HepG2 (cell line): ENCODE results near the gene STAB2. TPM values are rescaled to one million over a fixed set of nuclear protein-coding genes. Genes with fewer than 3 reads are reported as not detected.

Experiments used
- ATAC-seq: fragments of 200-7000 bp; cut with Tn5 transposase; 3 replicates; pipeline ENCODE4 v1.9.1; 2020; ENCODE audit warnings: mild to moderate bottlenecking, moderate library complexity
- BruUV-seq: library from RNA; stranded (reverse); fragments of 400-500 nt; replicated peaks from 2 replicates; lab custom pipeline; 2021; lab: Mats Ljungman, UMichigan
- CTCF ChIA-PET: fragments of 300-600 bp; formaldehyde crosslinking; extraction: SDS; loops from one replicate; lab custom pipeline; 2021; ENCODE audit warnings: low total read pairs, inconsistent platforms, low intra/inter-chr PET ratio; lab: Yijun Ruan, JAX
- POLR2A ChIA-PET: fragments of 350-600 bp; sonication (Branson Sonifier 250); formaldehyde crosslinking; loops from one replicate; lab custom pipeline; 2020; ENCODE audit warnings: antibody characterized with exemption, inconsistent platforms; lab: Yijun Ruan, JAX
- DNase-seq: peaks from one replicate; pipeline ENCODE4 v3.0.0-alpha.2; 2015; ENCODE audit warnings: low spot score
- FAIRE-seq: peaks from 3 replicates; lab custom pipeline; 2011; peaks lifted over from hg19 to GRCh38; lab: Jason Lieb, UNC
- H2AFZ ChIP-seq: one replicate; pipeline ENCODE4 v1.6.1; 2011; ENCODE audit warnings: low read length, inconsistent platforms
- H3K27ac ChIP-seq: fragments of 300-600 bp; 3 replicates; pipeline ENCODE4 v1.8.0; 2011; ENCODE audit warnings: mixed run types, mild to moderate bottlenecking, mixed read lengths, low read length, inconsistent platforms; ENCODE audit not compliant: insufficient read depth; ENCODE audit errors: extremely low read length
- H3K27me3 ChIP-seq, 2 experiments: fragments of 200-600 bp in 1 of 2; 2 replicates in 1 of 2; 3 replicates in 1 of 2; pipeline versions ENCODE4 v1.6.0 to v1.8.0; 2011; ENCODE audit warnings: low read length in 2 of 2, mild to moderate bottlenecking in 2 of 2, moderate library complexity in 2 of 2, inconsistent platforms in 1 of 2; ENCODE audit not compliant: insufficient read depth in 2 of 2, control insufficient read depth in 1 of 2
- H3K36me3 ChIP-seq, 2 experiments: fragments of 200-600 bp in 1 of 2; replicated peaks in 1 of 2; 2 replicates in 1 of 2; 3 replicates in 1 of 2; pipeline versions ENCODE4 v1.5.1 to v1.8.0; 2011; ENCODE audit warnings: low read length in 2 of 2, inconsistent platforms in 1 of 2; ENCODE audit not compliant: insufficient read depth in 2 of 2, control insufficient read depth in 1 of 2
- H3K4me1 ChIP-seq: 2 replicates; pipeline ENCODE4 v1.5.1; 2012; ENCODE audit warnings: low read length, inconsistent platforms; ENCODE audit not compliant: insufficient read depth
- H3K4me2 ChIP-seq: 2 replicates; pipeline ENCODE4 v1.6.0; 2011; ENCODE audit warnings: low read depth, low read length, inconsistent platforms
- H3K4me3 ChIP-seq, 3 experiments: fragments of 200-600 bp in 1 of 3; sonication (generic), shearing (Covaris generic) in 1 of 3; replicated peaks in 1 of 3; 2 replicates each; pipeline ENCODE4 v1.5.1; 2011 to 2016; ENCODE audit warnings: low read length in 3 of 3, inconsistent platforms in 2 of 3, low read depth in 2 of 3, mild to moderate bottlenecking in 2 of 3, control low read depth in 1 of 3, mixed read lengths in 1 of 3; ENCODE audit not compliant: insufficient read depth in 1 of 3
- H3K79me2 ChIP-seq: one replicate; pipeline ENCODE4 v1.6.1; 2011; ENCODE audit warnings: low read length, inconsistent platforms; ENCODE audit not compliant: insufficient read depth
- H3K9ac ChIP-seq: 2 replicates; pipeline ENCODE4 v1.6.0; 2011; ENCODE audit warnings: mild to moderate bottlenecking, low read depth, low read length, inconsistent platforms; ENCODE audit not compliant: insufficient read depth
- H3K9me3 ChIP-seq: 2 replicates; pipeline ENCODE4 v1.5.1; 2012; ENCODE audit warnings: mild to moderate bottlenecking, low read length
- H4K20me1 ChIP-seq: 2 replicates; pipeline ENCODE4 v1.6.0; 2011; ENCODE audit warnings: inconsistent platforms, mild to moderate bottlenecking, low read length, moderate library complexity; ENCODE audit not compliant: insufficient read depth
- ATF7 ChIP-seq, 2 experiments: fragments of 450-650 bp in 1 of 2; sonication (generic) in 1 of 2; formaldehyde crosslinking in 1 of 2; IDR thresholded peaks; 2 replicates each; pipeline versions ENCODE4 v1.4.0 to v1.6.1; 2016 to 2020; ENCODE audit warnings: antibody characterized with exemption in 1 of 2, mild to moderate bottlenecking in 1 of 2, missing genetic modification reagents in 1 of 2
- SNAI1 ChIP-seq: sonication (generic); formaldehyde crosslinking; IDR thresholded peaks from 2 replicates; pipeline ENCODE4 v1.5.0; 2020; ENCODE audit warnings: mild to moderate bottlenecking, missing genetic modification reagents, borderline replicate concordance
- ZNF556 ChIP-seq: sonication (generic); formaldehyde crosslinking; IDR thresholded peaks from 2 replicates; pipeline ENCODE4 v1.4.0; 2020; ENCODE audit warnings: mild to moderate bottlenecking, missing genetic modification reagents, borderline replicate concordance
- ZNF75D ChIP-seq: sonication (generic); formaldehyde crosslinking; IDR thresholded peaks from 2 replicates; pipeline ENCODE4 v1.8.1; 2023; ENCODE audit warnings: missing genetic modification reagents, mild to moderate bottlenecking, borderline replicate concordance
- WGBS: methylation state at CpG from one replicate; pipeline ENCODE4 v1.1.6; 2017; ENCODE audit warnings: low lambda C conversion rate; 5-methylcytosine and 5-hydroxymethylcytosine counted together
- in situ Hi-C: cut with HindIII; loops from 2 replicates; pipeline ENCODE4 v1.10.0; 2017; ENCODE audit warnings: low pct_unique_long_range_greater_than_20kb; ENCODE audit not compliant: extremely low pct_ligation_motif_present
- intact Hi-C: fragments of 100-400 bp; cut with micrococcal nuclease; formaldehyde crosslinking; loops from one replicate; pipeline ENCODE4 v1.10.0; 2022; ENCODE audit not compliant: unreplicated experiment
- polyA plus RNA-seq, 8 experiments: library from polyadenylated mRNA; depleted of rRNA in 3 of 8; stranded (reverse) in 7 of 8; unstranded in 1 of 8; fragments of >200 nt; fragmentation: Illumina TruSeq in 4 of 8; extraction: Trizol in 4 of 8; gene quantifications; 2 replicates each; pipeline versions ENCODE4 v1.2.1 to v1.2.3, GENCODE V29; 2011 to 2016; ENCODE audit warnings: low read depth in 4 of 8, missing spikeins in 1 of 8, mixed read lengths in 1 of 8; ENCODE audit not compliant: insufficient read depth in 1 of 8
- total RNA-seq, 5 experiments: library from RNA; depleted of rRNA; stranded (reverse); fragments of >200 nt; fragmentation: Illumina TruSeq; extraction: Trizol; gene quantifications; 2 replicates each; pipeline ENCODE4 v1.2.3, GENCODE V29; 2016; ENCODE audit warnings: low read depth in 1 of 5
- TF ChIP-seq, protein P1 (sequence below): sonication (generic); formaldehyde crosslinking; IDR thresholded peaks from 2 replicates; pipeline ENCODE4 v1.4.0; 2020; ENCODE audit warnings: mild to moderate bottlenecking, missing genetic modification reagents
- TF ChIP-seq, protein P2 (sequence below): sonication (generic); formaldehyde crosslinking; conservative IDR thresholded peaks from 2 replicates; pipeline ENCODE4 v1.8.0; 2022; ENCODE audit warnings: missing genetic modification reagents
- TF ChIP-seq, protein P3 (sequence below): IDR thresholded peaks from 2 replicates; pipeline ENCODE4 v1.6.1; 2016; ENCODE audit warnings: missing compliant biosample characterization, missing genetic modification reagents, borderline replicate concordance
- TF ChIP-seq, protein P4 (sequence below): sonication (generic); formaldehyde crosslinking; IDR thresholded peaks from 2 replicates; pipeline ENCODE4 v1.5.0; 2020; ENCODE audit warnings: missing genetic modification reagents
- TF ChIP-seq, protein P5 (sequence below): sonication (generic); formaldehyde crosslinking; IDR thresholded peaks from 2 replicates; pipeline ENCODE4 v1.4.0; 2020; ENCODE audit warnings: missing genetic modification reagents, borderline replicate concordance

STAB2 gene
- total and polyA plus RNA-seq, 2 of the 13 experiments (the other 11 are each of a cell fraction or from before 2014, with no cell fraction given) = not detected

DNA sequence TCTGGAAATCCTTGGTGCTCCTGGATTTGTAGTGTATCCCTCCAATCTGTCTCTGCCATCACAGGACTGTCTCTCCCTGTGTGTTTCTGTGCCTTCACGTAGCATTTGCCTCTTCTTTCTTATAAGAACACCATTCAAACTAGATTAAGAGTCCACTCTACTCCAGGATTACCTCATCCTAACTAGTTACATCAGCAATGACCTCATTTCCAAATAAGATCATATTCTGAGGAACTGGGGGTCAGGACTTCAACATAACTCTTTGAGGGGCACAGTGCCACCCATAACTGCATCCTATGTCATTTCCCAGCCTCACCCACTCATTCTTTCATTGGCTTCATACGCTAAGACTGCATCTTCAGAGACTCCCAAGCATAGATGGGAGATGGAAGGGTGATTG, 147.8 kb downstream of the STAB2 start:
- no peak for TF ChIP-seq ZNF75D (CRISPR knock-in tag)
- peak; percentile 77 for TF ChIP-seq ATF7 (IDR thresholded peaks at IDR 0.05)
- TF ChIP-seq ATF7 (CRISPR knock-in tag; IDR thresholded peaks at IDR 0.05) = no peak
- TF ChIP-seq, all 625 proteins: peak for 1
- no peaks in the 10 kb centered on the region for H3K79me2 ChIP-seq
- DNase-seq (no peak), ATAC-seq (no peak), FAIRE-seq (no peak)
- no peak overlapping the region for H3K27ac ChIP-seq
- in situ Hi-C loops = no loop called here
- ChIA-PET CTCF (no interaction called here), POLR2A (no interaction called here)
- H3K4me3 ChIP-seq = no peak overlapping the region
- BruUV-seq = no TSS peak
- no peaks in the 10 kb centered on the region for H3K4me1 ChIP-seq
- no peak overlapping the region for H3K4me2 ChIP-seq
- H4K20me1 ChIP-seq = no peaks in the 10 kb centered on the region
- WGBS = 18% methylated on average over 2 of the region's 2 CpGs
- H3K9me3 ChIP-seq = 0 out of 2 replicates have a peak, but pooled peaks cover 6% of the 10 kb centered on the region
- H2AFZ ChIP-seq = no peak overlapping the region
- intact Hi-C loops = no loop called here
- no peaks in the 10 kb centered on the region for H3K36me3 ChIP-seq
- no peak overlapping the region for H3K9ac ChIP-seq
- H3K27me3 ChIP-seq = no peaks in the 10 kb centered on the region; a peak in 2 of 5 replicates

DNA sequence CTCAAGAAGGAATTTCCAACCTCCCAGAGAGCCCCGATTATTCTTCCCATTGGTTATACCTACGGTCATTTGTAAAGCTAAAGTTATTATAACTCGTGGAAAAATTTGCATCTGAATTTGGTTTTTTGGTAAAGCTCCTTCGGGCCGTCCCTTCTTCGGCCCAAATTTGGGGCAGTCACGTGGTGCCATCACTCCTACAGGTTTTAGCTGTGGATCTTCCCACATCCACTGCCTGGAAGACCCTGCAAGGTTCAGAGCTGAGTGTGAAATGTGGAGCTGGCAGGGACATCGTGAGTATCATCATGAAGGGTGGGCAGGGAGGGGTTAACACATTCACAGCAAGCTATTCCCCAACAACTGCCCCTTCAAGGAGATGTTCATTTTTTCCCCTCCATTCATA, 148.2 kb downstream of the STAB2 start:
- no peak overlapping the region for H2AFZ ChIP-seq
- DNase-seq = no peak
- H3K27me3 ChIP-seq = no peaks in the 10 kb centered on the region; a peak in 2 of 5 replicates
- no peak for FAIRE-seq
- no peaks in the 10 kb centered on the region for H4K20me1 ChIP-seq
- H3K4me1 ChIP-seq = no peaks in the 10 kb centered on the region
- ChIA-PET CTCF (no interaction called here), POLR2A (no interaction called here)
- intact Hi-C loops (no loop called here), in situ Hi-C loops (no loop called here)
- H3K9me3 ChIP-seq = 0 out of 2 replicates have a peak, but pooled peaks cover 6% of the 10 kb centered on the region
- no peak overlapping the region for H3K9ac ChIP-seq
- no peak overlapping the region for H3K27ac ChIP-seq
- no peak for ATAC-seq
- no peaks in the 10 kb centered on the region for H3K79me2 ChIP-seq
- no peaks in the 10 kb centered on the region for H3K36me3 ChIP-seq
- WGBS = 6% methylated on average over 8 of the region's 8 CpGs
- BruUV-seq = no TSS peak
- H3K4me3 ChIP-seq = no peak overlapping the region
- H3K4me2 ChIP-seq = no peak overlapping the region
- TF ChIP-seq, protein P1, sequence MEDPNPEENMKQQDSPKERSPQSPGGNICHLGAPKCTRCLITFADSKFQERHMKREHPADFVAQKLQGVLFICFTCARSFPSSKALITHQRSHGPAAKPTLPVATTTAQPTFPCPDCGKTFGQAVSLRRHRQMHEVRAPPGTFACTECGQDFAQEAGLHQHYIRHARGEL (CRISPR knock-in tag) = no peak
- TF ChIP-seq, protein P2, sequence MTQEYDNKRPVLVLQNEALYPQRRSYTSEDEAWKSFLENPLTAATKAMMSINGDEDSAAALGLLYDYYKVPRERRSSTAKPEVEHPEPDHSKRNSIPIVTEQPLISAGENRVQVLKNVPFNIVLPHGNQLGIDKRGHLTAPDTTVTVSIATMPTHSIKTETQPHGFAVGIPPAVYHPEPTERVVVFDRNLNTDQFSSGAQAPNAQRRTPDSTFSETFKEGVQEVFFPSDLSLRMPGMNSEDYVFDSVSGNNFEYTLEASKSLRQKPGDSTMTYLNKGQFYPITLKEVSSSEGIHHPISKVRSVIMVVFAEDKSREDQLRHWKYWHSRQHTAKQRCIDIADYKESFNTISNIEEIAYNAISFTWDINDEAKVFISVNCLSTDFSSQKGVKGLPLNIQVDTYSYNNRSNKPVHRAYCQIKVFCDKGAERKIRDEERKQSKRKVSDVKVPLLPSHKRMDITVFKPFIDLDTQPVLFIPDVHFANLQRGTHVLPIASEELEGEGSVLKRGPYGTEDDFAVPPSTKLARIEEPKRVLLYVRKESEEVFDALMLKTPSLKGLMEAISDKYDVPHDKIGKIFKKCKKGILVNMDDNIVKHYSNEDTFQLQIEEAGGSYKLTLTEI (CRISPR knock-in tag) = no peak
- TF ChIP-seq, protein P3, sequence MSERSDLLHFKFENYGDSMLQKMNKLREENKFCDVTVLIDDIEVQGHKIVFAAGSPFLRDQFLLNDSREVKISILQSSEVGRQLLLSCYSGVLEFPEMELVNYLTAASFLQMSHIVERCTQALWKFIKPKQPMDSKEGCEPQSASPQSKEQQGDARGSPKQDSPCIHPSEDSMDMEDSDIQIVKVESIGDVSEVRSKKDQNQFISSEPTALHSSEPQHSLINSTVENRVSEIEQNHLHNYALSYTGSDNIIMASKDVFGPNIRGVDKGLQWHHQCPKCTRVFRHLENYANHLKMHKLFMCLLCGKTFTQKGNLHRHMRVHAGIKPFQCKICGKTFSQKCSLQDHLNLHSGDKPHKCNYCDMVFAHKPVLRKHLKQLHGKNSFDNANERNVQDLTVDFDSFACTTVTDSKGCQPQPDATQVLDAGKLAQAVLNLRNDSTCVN (CRISPR knock-in tag) = no peak
- TF ChIP-seq, protein P4, sequence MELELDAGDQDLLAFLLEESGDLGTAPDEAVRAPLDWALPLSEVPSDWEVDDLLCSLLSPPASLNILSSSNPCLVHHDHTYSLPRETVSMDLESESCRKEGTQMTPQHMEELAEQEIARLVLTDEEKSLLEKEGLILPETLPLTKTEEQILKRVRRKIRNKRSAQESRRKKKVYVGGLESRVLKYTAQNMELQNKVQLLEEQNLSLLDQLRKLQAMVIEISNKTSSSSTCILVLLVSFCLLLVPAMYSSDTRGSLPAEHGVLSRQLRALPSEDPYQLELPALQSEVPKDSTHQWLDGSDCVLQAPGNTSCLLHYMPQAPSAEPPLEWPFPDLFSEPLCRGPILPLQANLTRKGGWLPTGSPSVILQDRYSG = no peak
- TF ChIP-seq ZNF556 (CRISPR knock-in tag) (no peak), SNAI1 (CRISPR knock-in tag) (no peak)
- TF ChIP-seq, protein P5, sequence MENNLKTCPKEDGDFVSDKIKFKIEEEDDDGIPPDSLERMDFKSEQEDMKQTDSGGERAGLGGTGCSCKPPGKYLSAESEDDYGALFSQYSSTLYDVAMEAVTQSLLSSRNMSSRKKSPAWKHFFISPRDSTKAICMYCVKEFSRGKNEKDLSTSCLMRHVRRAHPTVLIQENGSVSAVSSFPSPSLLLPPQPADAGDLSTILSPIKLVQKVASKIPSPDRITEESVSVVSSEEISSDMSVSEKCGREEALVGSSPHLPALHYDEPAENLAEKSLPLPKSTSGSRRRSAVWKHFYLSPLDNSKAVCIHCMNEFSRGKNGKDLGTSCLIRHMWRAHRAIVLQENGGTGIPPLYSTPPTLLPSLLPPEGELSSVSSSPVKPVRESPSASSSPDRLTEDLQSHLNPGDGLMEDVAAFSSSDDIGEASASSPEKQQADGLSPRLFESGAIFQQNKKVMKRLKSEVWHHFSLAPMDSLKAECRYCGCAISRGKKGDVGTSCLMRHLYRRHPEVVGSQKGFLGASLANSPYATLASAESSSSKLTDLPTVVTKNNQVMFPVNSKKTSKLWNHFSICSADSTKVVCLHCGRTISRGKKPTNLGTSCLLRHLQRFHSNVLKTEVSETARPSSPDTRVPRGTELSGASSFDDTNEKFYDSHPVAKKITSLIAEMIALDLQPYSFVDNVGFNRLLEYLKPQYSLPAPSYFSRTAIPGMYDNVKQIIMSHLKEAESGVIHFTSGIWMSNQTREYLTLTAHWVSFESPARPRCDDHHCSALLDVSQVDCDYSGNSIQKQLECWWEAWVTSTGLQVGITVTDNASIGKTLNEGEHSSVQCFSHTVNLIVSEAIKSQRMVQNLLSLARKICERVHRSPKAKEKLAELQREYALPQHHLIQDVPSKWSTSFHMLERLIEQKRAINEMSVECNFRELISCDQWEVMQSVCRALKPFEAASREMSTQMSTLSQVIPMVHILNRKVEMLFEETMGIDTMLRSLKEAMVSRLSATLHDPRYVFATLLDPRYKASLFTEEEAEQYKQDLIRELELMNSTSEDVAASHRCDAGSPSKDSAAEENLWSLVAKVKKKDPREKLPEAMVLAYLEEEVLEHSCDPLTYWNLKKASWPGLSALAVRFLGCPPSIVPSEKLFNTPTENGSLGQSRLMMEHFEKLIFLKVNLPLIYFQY (CRISPR knock-in tag) = no peak
